Stimulated activated CD8-positive, alpha-beta memory T cell treated with anti-CD3 and anti-CD28 coated beads, Interleukin-2, amount 100 ng/mL, for 1 hour (primary cell): Measurements from ENCODE around the gene PRDM11.

Experiments
- DNase-seq, 2 donors: peaks; one replicate each; pipeline ENCODE4 v3.0.0-alpha.2; 2020; ENCODE audit warnings: low read depth in 2 of 2

Gene PRDM11

GRCh38 chr11:45209000-45209879 is 62.8 kb downstream of the PRDM11 start:
- no peak for DNase-seq

- DNase-seq = no peak
Measured at GRCh38 chr11:45209891-45210699, 63.7 kb downstream of the PRDM11 start.

GRCh38 chr11:45210846-45211245 is 64.4 kb downstream of the PRDM11 start:
- no peak for DNase-seq

GRCh38 chr11:45211732-45212131 is 65.3 kb downstream of the PRDM11 start:
- DNase-seq = no peak

- no peak for DNase-seq
Measured at GRCh38 chr11:45212566-45213315, 66.3 kb downstream of the PRDM11 start.

DNA sequence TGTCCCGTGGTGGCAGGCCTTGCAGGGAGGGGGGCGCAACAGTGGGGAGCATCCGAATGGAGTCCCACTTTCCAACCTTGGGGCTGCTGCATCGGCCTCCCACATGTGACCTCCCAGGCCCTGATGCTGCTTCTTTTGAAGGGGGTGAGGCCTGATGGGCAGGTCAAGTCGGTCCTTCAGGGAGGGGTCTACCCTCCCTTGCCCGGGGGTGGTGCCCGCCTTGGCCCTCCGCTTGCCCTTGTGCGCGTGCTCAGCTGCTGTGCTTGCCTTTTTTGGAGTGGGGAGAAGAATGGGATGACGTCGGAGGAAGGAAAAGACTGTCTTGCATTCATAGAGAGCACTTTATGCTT is 66.9 kb downstream of the PRDM11 start:
- no peak for DNase-seq

DNA sequence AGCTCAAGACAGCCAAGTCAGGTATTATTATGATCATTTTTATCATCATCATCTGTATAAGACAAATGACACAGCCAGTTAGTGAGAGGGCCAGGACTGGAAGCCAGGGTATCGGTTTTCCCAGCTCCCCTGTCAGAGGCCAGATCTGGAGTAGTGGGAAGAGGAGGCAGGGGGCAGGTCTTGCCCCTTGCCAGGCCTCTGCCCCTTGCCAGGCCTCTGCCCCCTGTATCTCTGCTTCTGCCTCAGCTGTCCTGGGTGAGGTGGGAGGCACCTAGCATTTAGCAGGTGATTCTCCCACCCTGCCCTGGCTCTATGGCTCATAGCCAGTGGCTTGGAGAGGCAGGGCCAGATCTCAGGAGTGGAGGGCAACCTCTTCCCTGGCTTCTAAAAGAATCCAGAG is 67.3 kb downstream of the PRDM11 start:
- no peak for DNase-seq

DNA sequence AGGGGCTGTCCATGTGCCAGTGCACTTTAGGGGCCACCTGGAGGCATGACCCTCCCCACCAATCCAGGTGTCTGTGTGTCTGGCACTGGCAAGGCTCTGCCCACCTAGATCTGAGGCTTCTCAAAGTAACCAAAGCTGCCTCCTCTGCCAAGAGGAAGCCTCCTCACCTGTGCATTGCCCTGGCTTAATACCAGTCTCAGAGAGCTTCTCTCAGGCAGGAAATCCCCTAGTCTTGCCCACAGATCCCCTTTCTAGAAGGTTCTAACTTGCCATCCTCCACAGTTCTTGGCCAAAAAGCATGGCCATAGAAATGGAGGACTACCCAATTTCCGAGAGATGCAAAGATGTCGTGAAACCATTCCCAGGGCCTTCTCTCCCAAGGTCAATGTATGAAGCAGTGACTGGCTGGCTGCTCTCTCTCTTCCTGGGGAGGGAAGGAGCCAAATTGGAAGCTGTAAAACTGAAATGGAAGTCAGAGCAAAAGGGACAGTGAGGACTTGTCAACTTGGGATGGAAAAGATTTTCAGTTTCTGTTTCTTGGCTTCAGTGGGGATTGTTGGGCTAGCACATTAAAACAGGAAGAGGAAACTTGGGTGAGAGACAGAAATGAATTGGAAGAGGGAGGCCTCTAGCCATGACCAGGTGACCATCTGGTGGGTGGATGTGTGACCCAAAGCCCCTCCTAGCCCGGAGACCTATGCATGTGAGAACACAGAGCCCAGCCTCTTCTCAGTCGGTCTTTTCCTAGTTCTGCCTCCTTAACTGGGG is 68.8 kb downstream of the PRDM11 start:
- DNase-seq = no peak

DNA sequence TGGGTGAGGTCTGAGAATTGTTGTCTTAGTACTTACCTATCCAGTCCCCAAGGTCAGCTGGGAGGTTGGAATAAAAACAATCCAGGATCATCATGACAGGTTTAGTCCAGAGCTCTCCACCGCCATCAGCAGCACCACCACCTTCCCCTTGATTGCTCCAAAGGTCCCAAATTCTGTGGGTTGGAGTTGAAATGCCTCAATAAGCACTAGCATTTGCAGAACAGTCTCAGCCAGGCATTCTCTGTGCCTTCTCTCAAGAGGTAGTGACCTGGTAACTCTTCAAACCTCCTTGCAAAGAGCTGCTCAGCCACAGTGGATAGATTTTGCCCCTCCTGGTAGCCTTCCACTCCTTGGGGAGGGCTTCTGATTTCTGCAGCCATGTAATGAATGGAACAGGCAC is 69.6 kb downstream of the PRDM11 start:
- no peak for DNase-seq

GRCh38 chr11:45216901-45217300 is 70.5 kb downstream of the PRDM11 start:
- DNase-seq = no peak

GRCh38 chr11:45217991-45218390 is 71.6 kb downstream of the PRDM11 start:
- no peak for DNase-seq

GRCh38 chr11:45218705-45219104 is 72.3 kb downstream of the PRDM11 start:
- DNase-seq = no peak

- DNase-seq = no peak
Measured at GRCh38 chr11:45219411-45219810, 73.0 kb downstream of the PRDM11 start.

GRCh38 chr11:45223496-45223895 is 77.1 kb downstream of the PRDM11 start:
- DNase-seq = no peak

- DNase-seq = no peak
Measured at GRCh38 chr11:45224766-45225165, 78.3 kb downstream of the PRDM11 start.

- no peak for DNase-seq
Measured at GRCh38 chr11:45225277-45225676, 78.8 kb downstream of the PRDM11 start.

- no peak for DNase-seq
Measured at GRCh38 chr11:45225961-45226871, 79.8 kb downstream of the PRDM11 start.

DNA sequence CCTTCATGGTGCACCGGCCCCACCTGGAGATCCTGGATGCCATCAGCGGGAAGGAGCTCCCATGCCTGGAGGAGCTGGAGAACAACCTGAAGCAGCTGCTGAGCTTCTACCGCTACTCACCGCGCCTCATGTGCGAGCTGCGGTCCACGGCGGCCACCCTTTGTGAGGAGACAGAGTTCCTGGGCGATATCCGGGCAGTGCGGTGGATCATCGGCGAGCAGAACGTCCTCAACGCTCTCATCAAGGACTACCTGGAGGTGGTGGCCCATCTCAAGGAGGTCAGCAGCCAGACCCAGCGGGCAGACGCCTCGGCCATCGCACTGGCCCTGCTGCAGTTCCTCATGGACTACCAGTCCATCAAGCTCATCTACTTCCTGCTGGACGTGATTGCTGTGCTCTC is 80.5 kb downstream of the PRDM11 start:
- DNase-seq = no peak

GRCh38 chr11:45227836-45228235 is 81.4 kb downstream of the PRDM11 start:
- no peak for DNase-seq

DNA sequence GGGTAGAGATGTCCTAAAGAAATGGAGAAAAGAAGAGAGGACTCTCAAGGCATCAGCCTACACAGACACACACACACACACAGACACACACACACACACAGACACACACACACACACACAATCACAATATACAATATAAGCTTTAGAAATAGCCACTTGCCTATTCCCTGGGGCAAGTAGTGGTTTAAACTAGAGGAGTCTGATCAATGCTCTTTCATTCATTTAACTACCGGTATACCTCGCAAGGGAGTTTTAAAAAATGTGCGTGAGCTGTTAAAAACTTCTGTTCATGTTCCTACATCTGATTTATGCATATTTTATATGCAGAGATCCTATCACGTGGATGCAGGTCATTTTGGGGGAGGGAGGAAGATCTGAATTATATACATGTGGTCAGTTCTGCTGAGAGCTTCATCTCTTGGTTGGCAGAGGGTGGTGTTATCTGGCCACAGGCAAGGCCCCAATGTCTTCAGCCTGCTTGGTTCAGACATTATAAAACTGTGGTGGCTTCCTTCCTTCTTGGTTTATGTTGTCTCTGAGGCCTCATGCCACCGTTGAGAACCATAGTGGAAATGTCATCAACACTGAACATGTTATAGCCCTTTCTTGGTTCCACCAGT is 83.1 kb downstream of the PRDM11 start:
- DNase-seq = no peak
